ENCODE results near the gene VPS8.

Gene VPS8

GRCh38 chr3:185062191-185062590 is 250.2 kb downstream of the VPS8 start:
- H3K4me3 ChIP-seq (ENCODE audit: insufficient read depth, low read depth, low read length): no peak overlapping the region
- no peak overlapping the region for H3K27ac ChIP-seq (ENCODE audit: insufficient read depth, low read depth, low read length, poor library complexity, severe bottlenecking)
- H3K4me1 ChIP-seq (ENCODE audit: control insufficient read depth, insufficient read depth, low read length): no peaks in the 10 kb centered on the region
- no peaks in the 10 kb centered on the region for H3K27me3 ChIP-seq (ENCODE audit: control insufficient read depth, insufficient read depth, low read length, poor library complexity, severe bottlenecking)
- H3K36me3 ChIP-seq (ENCODE audit: control insufficient read depth, insufficient read depth, low read length): no peaks in the 10 kb centered on the region
- H3K9me3 ChIP-seq (ENCODE audit: control insufficient read depth, low read length): no peaks in the 10 kb centered on the region

- no peaks in the 10 kb centered on the region for H3K36me3 ChIP-seq (ENCODE audit: control insufficient read depth, insufficient read depth, low read length)
- H3K27ac ChIP-seq (ENCODE audit: insufficient read depth, low read depth, low read length, poor library complexity, severe bottlenecking): no peak overlapping the region
- H3K4me3 ChIP-seq (ENCODE audit: insufficient read depth, low read depth, low read length): no peak overlapping the region
- WGBS, 2 experiments: 94 to 96% methylated on average over 3 of the region's 3 CpGs
- H3K27me3 ChIP-seq (ENCODE audit: control insufficient read depth, insufficient read depth, low read length, poor library complexity, severe bottlenecking): no peaks in the 10 kb centered on the region
- no peaks in the 10 kb centered on the region for H3K4me1 ChIP-seq (ENCODE audit: control insufficient read depth, insufficient read depth, low read length)
- H3K9me3 ChIP-seq (ENCODE audit: control insufficient read depth, low read length): no peaks in the 10 kb centered on the region
Observed at GRCh38 chr3:185063431-185063830, 251.5 kb downstream of the VPS8 start.

GRCh38 chr3:185065059-185065458 is 253.1 kb downstream of the VPS8 start:
- Histone ChIP-seq H3K27ac (ENCODE audit: insufficient read depth, low read depth, low read length, poor library complexity, severe bottlenecking) (no peak overlapping the region), H3K36me3 (ENCODE audit: control insufficient read depth, insufficient read depth, low read length) (no peaks in the 10 kb centered on the region), H3K27me3 (ENCODE audit: control insufficient read depth, insufficient read depth, low read length, poor library complexity, severe bottlenecking) (no peaks in the 10 kb centered on the region), H3K4me3 (ENCODE audit: insufficient read depth, low read depth, low read length) (no peak overlapping the region), H3K4me1 (ENCODE audit: control insufficient read depth, insufficient read depth, low read length) (peaks cover 5% of the 10 kb centered on the region), H3K9me3 (ENCODE audit: control insufficient read depth, low read length) (no peaks in the 10 kb centered on the region)
- WGBS, 2 experiments: 93 to 96% methylated on average over 3 of the region's 3 CpGs

- no peaks in the 10 kb centered on the region for H3K27me3 ChIP-seq (ENCODE audit: control insufficient read depth, insufficient read depth, low read length, poor library complexity, severe bottlenecking)
- no peak overlapping the region for H3K4me3 ChIP-seq (ENCODE audit: insufficient read depth, low read depth, low read length)
- 90 to 96% methylated on average over 4 of the region's 4 CpGs for WGBS, 2 experiments
- no peaks in the 10 kb centered on the region for H3K9me3 ChIP-seq (ENCODE audit: control insufficient read depth, low read length)
- H3K27ac ChIP-seq (ENCODE audit: insufficient read depth, low read depth, low read length, poor library complexity, severe bottlenecking): no peak overlapping the region
- H3K36me3 ChIP-seq (ENCODE audit: control insufficient read depth, insufficient read depth, low read length): no peaks in the 10 kb centered on the region
- H3K4me1 ChIP-seq (ENCODE audit: control insufficient read depth, insufficient read depth, low read length): peaks cover 6% of the 10 kb centered on the region
Observed at GRCh38 chr3:185066251-185066650, 254.3 kb downstream of the VPS8 start.

- 91% methylated on average over 11 of the region's 11 CpGs for WGBS, 2 experiments
- Histone ChIP-seq H3K4me1 (ENCODE audit: control insufficient read depth, insufficient read depth, low read length) (peaks cover 6% of the 10 kb centered on the region), H3K27me3 (ENCODE audit: control insufficient read depth, insufficient read depth, low read length, poor library complexity, severe bottlenecking) (no peaks in the 10 kb centered on the region), H3K9me3 (ENCODE audit: control insufficient read depth, low read length) (no peaks in the 10 kb centered on the region), H3K36me3 (ENCODE audit: control insufficient read depth, insufficient read depth, low read length) (no peaks in the 10 kb centered on the region), H3K27ac (ENCODE audit: insufficient read depth, low read depth, low read length, poor library complexity, severe bottlenecking) (no peak overlapping the region), H3K4me3 (ENCODE audit: insufficient read depth, low read depth, low read length) (no peak overlapping the region)
Observed at GRCh38 chr3:185067173-185067572, 255.2 kb downstream of the VPS8 start.

GRCh38 chr3:185069037-185070030 is 257.4 kb downstream of the VPS8 start:
- WGBS, 2 experiments: 72% methylated on average over 28 of the region's 28 CpGs
- Histone ChIP-seq H3K27me3 (ENCODE audit: control insufficient read depth, insufficient read depth, low read length, poor library complexity, severe bottlenecking) (no peaks in the 10 kb centered on the region), H3K4me3 (ENCODE audit: insufficient read depth, low read depth, low read length) (no peak overlapping the region), H3K9me3 (ENCODE audit: control insufficient read depth, low read length) (no peaks in the 10 kb centered on the region), H3K4me1 (ENCODE audit: control insufficient read depth, insufficient read depth, low read length) (peaks cover 6% of the 10 kb centered on the region), H3K27ac (ENCODE audit: insufficient read depth, low read depth, low read length, poor library complexity, severe bottlenecking) (no peak overlapping the region), H3K36me3 (ENCODE audit: control insufficient read depth, insufficient read depth, low read length) (no peaks in the 10 kb centered on the region)

GRCh38 chr3:185070491-185071286 is 258.7 kb downstream of the VPS8 start:
- Histone ChIP-seq H3K4me1 (ENCODE audit: control insufficient read depth, insufficient read depth, low read length) (peaks cover 6% of the 10 kb centered on the region), H3K27me3 (ENCODE audit: control insufficient read depth, insufficient read depth, low read length, poor library complexity, severe bottlenecking) (no peaks in the 10 kb centered on the region), H3K9me3 (ENCODE audit: control insufficient read depth, low read length) (no peaks in the 10 kb centered on the region), H3K4me3 (ENCODE audit: insufficient read depth, low read depth, low read length) (no peak overlapping the region), H3K36me3 (ENCODE audit: control insufficient read depth, insufficient read depth, low read length) (no peaks in the 10 kb centered on the region), H3K27ac (ENCODE audit: insufficient read depth, low read depth, low read length, poor library complexity, severe bottlenecking) (no peak overlapping the region)
- WGBS, 2 experiments: 84% methylated on average over 22 of the region's 22 CpGs

GRCh38 chr3:185071287-185071800 is 259.4 kb downstream of the VPS8 start:
- no peak overlapping the region for H3K4me3 ChIP-seq (ENCODE audit: insufficient read depth, low read depth, low read length)
- no peaks in the 10 kb centered on the region for H3K36me3 ChIP-seq (ENCODE audit: control insufficient read depth, insufficient read depth, low read length)
- H3K4me1 ChIP-seq (ENCODE audit: control insufficient read depth, insufficient read depth, low read length): peaks cover 6% of the 10 kb centered on the region
- no peaks in the 10 kb centered on the region for H3K27me3 ChIP-seq (ENCODE audit: control insufficient read depth, insufficient read depth, low read length, poor library complexity, severe bottlenecking)
- no peaks in the 10 kb centered on the region for H3K9me3 ChIP-seq (ENCODE audit: control insufficient read depth, low read length)
- 75 to 78% methylated on average over 7 of the region's 7 CpGs for WGBS, 2 experiments
- no peak overlapping the region for H3K27ac ChIP-seq (ENCODE audit: insufficient read depth, low read depth, low read length, poor library complexity, severe bottlenecking)

- no peaks in the 10 kb centered on the region for H3K27me3 ChIP-seq (ENCODE audit: control insufficient read depth, insufficient read depth, low read length, poor library complexity, severe bottlenecking)
- no peaks in the 10 kb centered on the region for H3K4me1 ChIP-seq (ENCODE audit: control insufficient read depth, insufficient read depth, low read length)
- H3K27ac ChIP-seq (ENCODE audit: insufficient read depth, low read depth, low read length, poor library complexity, severe bottlenecking): no peak overlapping the region
- H3K4me3 ChIP-seq (ENCODE audit: insufficient read depth, low read depth, low read length): no peak overlapping the region
- 96% methylated on average over 13 of the region's 13 CpGs for WGBS, 2 experiments
- H3K36me3 ChIP-seq (ENCODE audit: control insufficient read depth, insufficient read depth, low read length): no peaks in the 10 kb centered on the region
- H3K9me3 ChIP-seq (ENCODE audit: control insufficient read depth, low read length): no peaks in the 10 kb centered on the region
Observed at GRCh38 chr3:185075547-185075946, 263.6 kb downstream of the VPS8 start.

- no peaks in the 10 kb centered on the region for H3K9me3 ChIP-seq (ENCODE audit: control insufficient read depth, low read length)
- no peak overlapping the region for H3K4me3 ChIP-seq (ENCODE audit: insufficient read depth, low read depth, low read length)
- H3K27ac ChIP-seq (ENCODE audit: insufficient read depth, low read depth, low read length, poor library complexity, severe bottlenecking): no peak overlapping the region
- no peaks in the 10 kb centered on the region for H3K4me1 ChIP-seq (ENCODE audit: control insufficient read depth, insufficient read depth, low read length)
- 90 to 91% methylated on average over 8 of the region's 8 CpGs for WGBS, 2 experiments
- no peaks in the 10 kb centered on the region for H3K27me3 ChIP-seq (ENCODE audit: control insufficient read depth, insufficient read depth, low read length, poor library complexity, severe bottlenecking)
- no peaks in the 10 kb centered on the region for H3K36me3 ChIP-seq (ENCODE audit: control insufficient read depth, insufficient read depth, low read length)
Observed at GRCh38 chr3:185076219-185076618, 264.3 kb downstream of the VPS8 start.
